ENCODE results near the gene LRRC25. TPM values are rescaled to one million over a fixed set of nuclear protein-coding genes. Genes with fewer than 3 reads are reported as not detected.
"Not testable (repeated sequence)": the region's sequence is repeated elsewhere in the genome, so short reads cannot be mapped to it uniquely, and the experiment has no call there.

The LRRC25 gene
- total RNA-seq, 3 donors from 2014 or later = 3.9 to 27.2 (median 7.2) TPM

- H3K4me3 ChIP-seq = peak overlapping the region in 1 of 3 donors; percentile 31
- TF ChIP-seq POLR2AphosphoS5 (IDR thresholded peaks at IDR 0.05) (peak in 2 of 3 donors; percentile 85 to 97), POLR2A (IDR thresholded peaks at IDR 0.05) (no peak)
- peaks cover 0 to 12% of the 10 kb centered on the region in 2 donors for H3K4me1 ChIP-seq
Observed at GRCh38 chr19:18373892-18374629, 23.4 kb downstream of the LRRC25 start.

GRCh38 chr19:18373407-18373891, 24.0 kb downstream of the LRRC25 start:
- Histone ChIP-seq H3K36me3 (no peaks in the 10 kb centered on the region), H3K27me3 (no peaks in the 10 kb centered on the region), H3K9me3 (no peaks in the 10 kb centered on the region), H3K27ac (peak overlapping the region; percentile 91 to 96), H3K4me1 (peaks cover 0 to 12% of the 10 kb centered on the region in 2 donors), H3K4me3 (no peak overlapping the region)
- DNase-seq (ENCODE audit: low spot score in 2 of 2) = no peak
- no peak for TF ChIP-seq CTCF (IDR thresholded peaks at IDR 0.05)
- TF ChIP-seq POLR2AphosphoS5 (IDR thresholded peaks at IDR 0.05) = no peak
- TF ChIP-seq POLR2A (IDR thresholded peaks at IDR 0.05) = no peak
- intact Hi-C loops (cut with DNase I; ENCODE audit: low total_unique reads) = no loop called here

More at GRCh38 chr19:18373892-18374629, 23.4 kb downstream of the LRRC25 start:
- intact Hi-C loops (cut with DNase I; ENCODE audit: low total_unique reads) = no loop called here
- peak overlapping the region; percentile 91 to 96 for H3K27ac ChIP-seq
- no peaks in the 10 kb centered on the region for H3K9me3 ChIP-seq
- DNase-seq (ENCODE audit: low spot score in 2 of 2) = peak; percentile 77 to 91
- H3K36me3 ChIP-seq = no peaks in the 10 kb centered on the region
- no peaks in the 10 kb centered on the region for H3K27me3 ChIP-seq

- Histone ChIP-seq H3K4me3 (no peak overlapping the region), H3K4me1 (peaks cover 0 to 2% of the 10 kb centered on the region in 2 donors), H3K9me3 (no peaks in the 10 kb centered on the region), H3K36me3 (no peaks in the 10 kb centered on the region), H3K27me3 (no peaks in the 10 kb centered on the region), H3K27ac (peak overlapping the region; percentile 6 to 46)
- intact Hi-C loops (cut with DNase I; ENCODE audit: low total_unique reads) = no loop called here
- TF ChIP-seq CTCF (IDR thresholded peaks at IDR 0.05) = no peak
- TF ChIP-seq POLR2AphosphoS5 (IDR thresholded peaks at IDR 0.05) = no peak
- no peak for TF ChIP-seq POLR2A (IDR thresholded peaks at IDR 0.05)
- DNase-seq (ENCODE audit: low spot score in 2 of 2) = no peak
Observed at GRCh38 chr19:18368504-18369222, 28.8 kb downstream of the LRRC25 start.

GRCh38 chr19:18366021-18366435, 31.4 kb downstream of the LRRC25 start:
- DNase-seq (ENCODE audit: low spot score in 2 of 2) = no peak
- H3K27ac ChIP-seq = peak overlapping the region; percentile 90
- TF ChIP-seq POLR2AphosphoS5 (IDR thresholded peaks at IDR 0.05) (no peak), POLR2A (IDR thresholded peaks at IDR 0.05) (no peak), CTCF (IDR thresholded peaks at IDR 0.05) (no peak)
- no peaks in the 10 kb centered on the region for H3K36me3 ChIP-seq
- H3K4me1 ChIP-seq = no peaks in the 10 kb centered on the region
- H3K27me3 ChIP-seq = no peaks in the 10 kb centered on the region
- no peak overlapping the region for H3K4me3 ChIP-seq
- H3K9me3 ChIP-seq = no peaks in the 10 kb centered on the region
- intact Hi-C loops (cut with DNase I; ENCODE audit: low total_unique reads) = no loop called here

- H3K27ac ChIP-seq = peak overlapping the region; percentile 90
- intact Hi-C loops (cut with DNase I; ENCODE audit: low total_unique reads) = no loop called here
- no peaks in the 10 kb centered on the region for H3K9me3 ChIP-seq
- no peaks in the 10 kb centered on the region for H3K27me3 ChIP-seq
- no peaks in the 10 kb centered on the region for H3K36me3 ChIP-seq
- no peaks in the 10 kb centered on the region for H3K4me1 ChIP-seq
- peak; percentile 81 to 90 for DNase-seq (ENCODE audit: low spot score in 2 of 2)
- TF ChIP-seq POLR2A (IDR thresholded peaks at IDR 0.05) (no peak), POLR2AphosphoS5 (IDR thresholded peaks at IDR 0.05) (peak in 2 of 3 donors; percentile 41 to 61), CTCF (IDR thresholded peaks at IDR 0.05) (no peak)
- peak overlapping the region in 2 of 3 donors; percentile 11 to 24 for H3K4me3 ChIP-seq
Observed at GRCh38 chr19:18364826-18365528, 32.4 kb downstream of the LRRC25 start.

GRCh38 chr19:18364277-18364825, 33.1 kb downstream of the LRRC25 start:
- peak overlapping the region; percentile 90 for H3K27ac ChIP-seq

More at GRCh38 chr19:18364277-18364825, 33.1 kb downstream of the LRRC25 start:
- intact Hi-C loops (cut with DNase I; ENCODE audit: low total_unique reads); H3K27me3 ChIP-seq; H3K36me3 ChIP-seq; H3K9me3 ChIP-seq; H3K4me1 ChIP-seq; DNase-seq (ENCODE audit: low spot score in 2 of 2): not testable (repeated sequence)
- H3K4me3 ChIP-seq = peak overlapping the region in 2 of 3 donors; percentile 11 to 24

Data from breast epithelium (tissue), 4 donors.